Measurements from ENCODE around the gene TLX1. TPM values are rescaled to one million over a fixed set of nuclear protein-coding genes. Genes with fewer than 3 reads are reported as not detected.

TLX1 gene
- total RNA-seq: not detected

GRCh38 chr10:101130984-101131961 lies at the start of gene TLX1:
TSS of gene TLX1 (plus strand) at chr10:101131300. CDS start at chr10:101131542, 242 bp downstream.
- peaks cover 81% of the 10 kb centered on the region for H3K27me3 Mint-ChIP-seq (ENCODE audit: low read depth)
- H3K4me3 Mint-ChIP-seq: no peak within 1 kb of the TSS
- ChIA-PET POLR2A (interaction anchor here (0.7 to 1.0 kb wide), 2 partner anchors 9 to 93 kb away, joined by 3 to 5 read pairs; no protein-coding TSS in a partner anchor), CTCF (interaction anchor here (1.3 to 1.8 kb wide), 2 partner anchors 10 to 11 kb away, joined by 4 to 8 read pairs; no protein-coding TSS in a partner anchor)
- no peaks in the 10 kb centered on the region for H3K36me3 Mint-ChIP-seq (ENCODE audit: low read depth)
- H3K9me3 Mint-ChIP-seq (ENCODE audit: insufficient read depth): no peaks in the 10 kb centered on the region
- peaks cover 17% of the 10 kb centered on the region for H3K4me1 Mint-ChIP-seq (ENCODE audit: low read depth)
- no peak for ATAC-seq
- DNase-seq: no peak
- H3K27ac Mint-ChIP-seq: no peak within 1 kb of the TSS

GRCh38 chr10:101085846-101086245 lies 45.3 kb upstream of the TLX1 start:
- Mint-ChIP-seq H3K27me3 (ENCODE audit: low read depth) (peaks cover 36% of the 10 kb centered on the region), H3K36me3 (ENCODE audit: low read depth) (no peaks in the 10 kb centered on the region), H3K4me1 (ENCODE audit: low read depth) (no peaks in the 10 kb centered on the region), H3K9me3 (ENCODE audit: insufficient read depth) (no peaks in the 10 kb centered on the region), H3K4me3 (no peak overlapping the region), H3K27ac (no peak overlapping the region)
- POLR2A ChIA-PET: interaction anchor here (0.7 kb wide), 1 partner anchor 41 kb away, joined by 3 read pairs; no protein-coding TSS in a partner anchor
- ATAC-seq (no peak), DNase-seq (no peak)
- CTCF ChIA-PET: interaction anchor here (0.9 to 8.1 kb wide), 2 partner anchors 11 to 35 kb away, joined by 3 to 44 read pairs; no protein-coding TSS in a partner anchor

GRCh38 chr10:101087376-101087775 lies 43.7 kb upstream of the TLX1 start:
- POLR2A ChIA-PET: no interaction called here
- H3K27me3 Mint-ChIP-seq (ENCODE audit: low read depth): peaks cover 40% of the 10 kb centered on the region
- ATAC-seq: no peak

GRCh38 chr10:101087965-101088364 lies 43.1 kb upstream of the TLX1 start:
- Mint-ChIP-seq H3K9me3 (ENCODE audit: insufficient read depth) (no peaks in the 10 kb centered on the region), H3K4me3 (no peak overlapping the region), H3K27ac (no peak overlapping the region), H3K27me3 (ENCODE audit: low read depth) (peaks cover 45% of the 10 kb centered on the region), H3K4me1 (ENCODE audit: low read depth) (no peaks in the 10 kb centered on the region), H3K36me3 (ENCODE audit: low read depth) (no peaks in the 10 kb centered on the region)
- DNase-seq (no peak), ATAC-seq (no peak)
- ChIA-PET POLR2A (no interaction called here), CTCF (interaction anchor here (0.7 to 8.1 kb wide), 3 partner anchors 9 to 54 kb away, joined by 4 to 44 read pairs (median 7); no protein-coding TSS in a partner anchor)

More at GRCh38 chr10:101087376-101087775, 43.7 kb upstream of the TLX1 start:
- Mint-ChIP-seq H3K4me1 (ENCODE audit: low read depth) (no peaks in the 10 kb centered on the region), H3K36me3 (ENCODE audit: low read depth) (no peaks in the 10 kb centered on the region), H3K4me3 (no peak overlapping the region), H3K27ac (no peak overlapping the region), H3K9me3 (ENCODE audit: insufficient read depth) (no peaks in the 10 kb centered on the region)
- DNase-seq: no peak
- CTCF ChIA-PET: interaction anchor here (0.7 to 8.1 kb wide), 4 partner anchors 9 to 55 kb away, joined by 4 to 44 read pairs (median 6); no protein-coding TSS in a partner anchor

GRCh38 chr10:101089520-101090299 lies 41.4 kb upstream of the TLX1 start:
- Mint-ChIP-seq H3K9me3 (ENCODE audit: insufficient read depth) (no peaks in the 10 kb centered on the region), H3K4me3 (no peak overlapping the region), H3K27ac (no peak overlapping the region), H3K4me1 (ENCODE audit: low read depth) (no peaks in the 10 kb centered on the region), H3K36me3 (ENCODE audit: low read depth) (no peaks in the 10 kb centered on the region), H3K27me3 (ENCODE audit: low read depth) (peaks cover 44% of the 10 kb centered on the region)
- DNase-seq (no peak), ATAC-seq (no peak)
- CTCF ChIA-PET: interaction anchor here (8.1 to 15.4 kb wide), 2 partner anchors 7 to 53 kb away, joined by 44 to 355 read pairs; no protein-coding TSS in a partner anchor
- POLR2A ChIA-PET: no interaction called here

- ATAC-seq (no peak), DNase-seq (no peak)
- ChIA-PET CTCF (interaction anchor here (15.4 kb wide), 1 partner anchor 52 kb away, joined by 355 read pairs; no protein-coding TSS in a partner anchor), POLR2A (no interaction called here)
- Mint-ChIP-seq H3K4me1 (ENCODE audit: low read depth) (no peaks in the 10 kb centered on the region), H3K36me3 (ENCODE audit: low read depth) (no peaks in the 10 kb centered on the region), H3K27me3 (ENCODE audit: low read depth) (peaks cover 44% of the 10 kb centered on the region), H3K4me3 (no peak overlapping the region), H3K9me3 (ENCODE audit: insufficient read depth) (no peaks in the 10 kb centered on the region), H3K27ac (no peak overlapping the region)
Observed at GRCh38 chr10:101090597-101090996, 40.5 kb upstream of the TLX1 start.

- DNase-seq (no peak), ATAC-seq (no peak)
- ChIA-PET POLR2A (no interaction called here), CTCF (interaction anchor here (1.5 to 15.4 kb wide), 2 partner anchors 51 to 73 kb away, joined by 4 to 355 read pairs; no protein-coding TSS in a partner anchor)
- Mint-ChIP-seq H3K4me1 (ENCODE audit: low read depth) (no peaks in the 10 kb centered on the region), H3K36me3 (ENCODE audit: low read depth) (no peaks in the 10 kb centered on the region), H3K27me3 (ENCODE audit: low read depth) (peaks cover 39% of the 10 kb centered on the region), H3K4me3 (no peak overlapping the region), H3K27ac (no peak overlapping the region), H3K9me3 (ENCODE audit: insufficient read depth) (no peaks in the 10 kb centered on the region)
Observed at GRCh38 chr10:101091546-101092290, 39.4 kb upstream of the TLX1 start.

- no peak overlapping the region for H3K4me3 Mint-ChIP-seq
- ChIA-PET POLR2A (no interaction called here), CTCF (interaction anchor here (0.9 to 15.4 kb wide), 2 partner anchors 43 to 50 kb away, joined by 3 to 355 read pairs; no protein-coding TSS in a partner anchor)
- DNase-seq (no peak), ATAC-seq (no peak)
- H3K9me3 Mint-ChIP-seq (ENCODE audit: insufficient read depth): no peaks in the 10 kb centered on the region
- H3K36me3 Mint-ChIP-seq (ENCODE audit: low read depth): no peaks in the 10 kb centered on the region
- H3K4me1 Mint-ChIP-seq (ENCODE audit: low read depth): no peaks in the 10 kb centered on the region
- H3K27me3 Mint-ChIP-seq (ENCODE audit: low read depth): peaks cover 37% of the 10 kb centered on the region
- H3K27ac Mint-ChIP-seq: no peak overlapping the region
Observed at GRCh38 chr10:101092881-101093354, 38.2 kb upstream of the TLX1 start.

GRCh38 chr10:101094121-101094879 lies 36.8 kb upstream of the TLX1 start:
- no peaks in the 10 kb centered on the region for H3K9me3 Mint-ChIP-seq (ENCODE audit: insufficient read depth)
- ChIA-PET CTCF (interaction anchor here (1.3 to 15.4 kb wide), 8 partner anchors 9 to 67 kb away, joined by 3 to 355 read pairs (median 12); no protein-coding TSS in a partner anchor), POLR2A (no interaction called here)
- ATAC-seq: no peak
- H3K27me3 Mint-ChIP-seq (ENCODE audit: low read depth): peaks cover 29% of the 10 kb centered on the region
- no peaks in the 10 kb centered on the region for H3K36me3 Mint-ChIP-seq (ENCODE audit: low read depth)
- no peak for DNase-seq
- H3K27ac Mint-ChIP-seq: no peak overlapping the region
- H3K4me1 Mint-ChIP-seq (ENCODE audit: low read depth): no peaks in the 10 kb centered on the region
- no peak overlapping the region for H3K4me3 Mint-ChIP-seq

GRCh38 chr10:101095004-101095403 lies 36.1 kb upstream of the TLX1 start:
- ATAC-seq: no peak
- POLR2A ChIA-PET: interaction anchor here (1.4 to 2.1 kb wide), 2 partner anchors 47 to 64 kb away, joined by 4 to 9 read pairs; partner anchors contain the start of genes PDZD7 and SFXN3
- H3K4me1 Mint-ChIP-seq (ENCODE audit: low read depth): no peaks in the 10 kb centered on the region
- H3K9me3 Mint-ChIP-seq (ENCODE audit: insufficient read depth): no peaks in the 10 kb centered on the region
- DNase-seq: no peak
- no peak overlapping the region for H3K4me3 Mint-ChIP-seq
- no peaks in the 10 kb centered on the region for H3K36me3 Mint-ChIP-seq (ENCODE audit: low read depth)
- H3K27me3 Mint-ChIP-seq (ENCODE audit: low read depth): peaks cover 34% of the 10 kb centered on the region
- CTCF ChIA-PET: interaction anchor here (0.6 to 15.4 kb wide), 24 partner anchors 10 to 256 kb away, joined by 3 to 355 read pairs (median 5); partner anchors contain the start of gene SEMA4G
- no peak overlapping the region for H3K27ac Mint-ChIP-seq

Data from activated CD8-positive, alpha-beta T cell treated with anti-CD3 and anti-CD28 coated beads, Interleukin-2, amount 10 ng/mL, durations not matched to agents 7 days and 5 days (primary cell).